Keratinocyte (primary cell): ENCODE results near the gene PTPN14.

Experiments
- CTCF ChIP-seq, 3 experiments: IDR thresholded peaks in 1 of 3; conservative IDR thresholded peaks in 1 of 3; optimal IDR thresholded peaks in 1 of 3; 2 replicates in 2 of 3; 3 replicates in 1 of 3; pipeline versions ENCODE3 to v1.5.1; 2011; ENCODE audit warnings: low read length in 3 of 3, mild to moderate bottlenecking in 3 of 3, moderate library complexity in 2 of 3, control low read depth in 1 of 3, inconsistent platforms in 1 of 3; ENCODE audit not compliant: insufficient read depth in 2 of 3; ENCODE audit errors: extremely low read depth in 1 of 3
- EZH2 ChIP-seq: IDR thresholded peaks from one replicate; pipeline ENCODE4 v1.6.1; 2012; ENCODE audit warnings: inconsistent platforms, mild to moderate bottlenecking, low read length, moderate library complexity

DNA sequence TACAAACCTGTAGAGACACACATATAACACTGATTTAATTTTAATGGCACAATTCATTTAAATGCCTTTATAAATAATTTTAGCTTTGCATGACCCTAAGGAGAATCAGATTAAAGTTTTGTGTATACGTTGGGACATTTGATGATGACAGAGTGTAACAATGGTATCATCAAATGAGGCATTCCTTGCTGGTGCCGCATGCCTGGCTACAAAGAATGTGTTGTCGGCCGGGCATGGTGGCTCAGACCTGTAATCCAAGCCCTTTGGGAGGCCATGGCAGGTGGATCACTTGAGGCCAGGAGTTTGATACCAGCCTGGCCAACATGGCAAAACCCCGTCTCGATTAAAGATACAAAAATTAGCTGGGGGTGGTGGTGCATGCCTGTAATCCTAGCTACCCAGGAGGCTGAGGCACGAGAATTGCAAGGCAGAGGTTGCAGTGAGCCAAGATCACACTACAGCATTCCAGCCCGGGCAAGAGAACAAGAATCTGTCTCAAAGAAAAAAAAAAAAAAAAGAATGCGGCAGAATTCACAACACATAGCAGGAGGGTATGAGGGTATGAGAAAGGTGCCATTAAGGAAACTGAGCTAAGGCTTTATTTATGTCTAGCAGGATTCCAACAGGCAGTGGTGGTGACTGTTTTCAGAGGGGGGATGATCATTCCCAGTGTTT lies 58.9 kb downstream of the PTPN14 start:
- TF ChIP-seq CTCF (optimal IDR thresholded peaks at IDR 0.05 in 1 of 3, IDR thresholded peaks at IDR 0.05 in 1 of 3, conservative IDR thresholded peaks at IDR 0.05 in 1 of 3; ENCODE audit: extremely low read depth in 1 of 3, insufficient read depth in 2 of 3, low read length in 3 of 3): no peak
- TF ChIP-seq EZH2: no peak
